NOMO-1 treated with DMSO at 0.1 percent for 48 hours (cell line): Measurements from ENCODE around the gene SPATA9.
"Not testable (repeated sequence)": the region's sequence is repeated elsewhere in the genome, so short reads cannot be mapped to it uniquely, and the experiment has no call there.

ENCODE experiments used
- DNase-seq: peaks from one replicate; lab custom pipeline; 2025; ENCODE audit not compliant: unreplicated experiment; lab: John Stamatoyannopoulos, UW

SPATA9 gene

DNA sequence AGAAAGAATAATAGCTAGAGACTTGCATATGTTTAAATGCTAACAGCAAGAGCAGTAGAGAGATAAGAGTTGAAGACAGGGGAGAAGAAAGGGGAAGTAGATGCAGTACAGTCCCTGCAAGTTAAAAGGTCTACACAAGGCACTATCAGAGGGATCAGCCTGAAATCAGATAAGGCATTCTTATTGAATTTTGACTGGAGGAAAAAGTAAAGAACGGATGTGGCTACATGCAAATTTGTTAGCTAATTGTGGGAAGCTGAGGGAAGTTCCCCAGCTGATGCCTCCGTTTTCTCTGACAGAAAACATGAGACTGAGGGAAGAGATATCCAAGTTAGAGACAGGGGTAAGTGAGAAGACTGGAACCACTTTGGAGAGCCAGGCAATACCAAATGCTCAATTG lies 35.4 kb upstream of the SPATA9 start:
- peak; percentile 85 for DNase-seq

DNA sequence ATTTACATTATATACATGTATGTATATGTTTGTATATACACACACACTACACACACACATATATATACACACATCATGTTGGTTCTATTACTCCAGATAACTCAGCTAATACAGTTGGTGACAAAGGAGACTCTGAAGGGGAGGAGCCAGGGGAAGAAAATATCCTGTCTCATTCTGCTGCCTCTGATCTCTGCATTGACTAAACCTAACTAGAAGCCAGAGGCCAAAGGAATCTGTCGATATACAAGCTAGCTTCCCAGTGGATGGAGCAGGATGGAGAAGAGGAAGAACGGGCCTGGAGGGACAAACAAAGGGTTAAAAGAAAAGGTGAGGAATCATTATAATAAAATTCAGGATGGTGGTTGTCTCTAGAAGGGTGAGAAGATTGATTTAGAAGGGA lies 34.6 kb upstream of the SPATA9 start:
- DNase-seq, result no peak

- no peak for DNase-seq
These were observed 33.1 kb upstream of the SPATA9 start for GRCh38 chr5:95715799-95716461.

- DNase-seq, result peak; percentile 44
These were observed 31.3 kb upstream of the SPATA9 start for GRCh38 chr5:95713960-95714710.

DNA sequence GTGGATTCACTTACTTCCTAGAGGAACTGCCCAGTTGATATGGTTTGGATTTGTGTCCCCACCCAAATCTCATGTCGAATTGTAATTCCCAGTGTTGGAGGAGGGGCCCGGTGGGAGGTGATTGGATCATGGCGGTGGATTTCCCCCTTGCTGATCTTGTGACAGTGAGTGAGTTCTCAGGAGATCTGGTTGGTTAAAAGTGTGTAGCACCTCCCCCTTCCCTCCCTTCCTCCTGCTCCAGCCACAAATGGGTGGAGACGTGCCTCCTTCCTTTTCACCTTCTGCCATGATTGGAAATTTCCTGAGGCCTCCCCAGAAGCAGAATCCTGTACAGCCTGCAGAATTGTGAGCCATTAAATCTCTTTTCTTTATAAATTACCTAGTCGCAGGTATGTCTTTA lies 30.5 kb upstream of the SPATA9 start:
- DNase-seq, result not testable (repeated sequence)

GRCh38 chr5:95712347-95712958 lies 29.7 kb upstream of the SPATA9 start:
- DNase-seq, result no peak

DNA sequence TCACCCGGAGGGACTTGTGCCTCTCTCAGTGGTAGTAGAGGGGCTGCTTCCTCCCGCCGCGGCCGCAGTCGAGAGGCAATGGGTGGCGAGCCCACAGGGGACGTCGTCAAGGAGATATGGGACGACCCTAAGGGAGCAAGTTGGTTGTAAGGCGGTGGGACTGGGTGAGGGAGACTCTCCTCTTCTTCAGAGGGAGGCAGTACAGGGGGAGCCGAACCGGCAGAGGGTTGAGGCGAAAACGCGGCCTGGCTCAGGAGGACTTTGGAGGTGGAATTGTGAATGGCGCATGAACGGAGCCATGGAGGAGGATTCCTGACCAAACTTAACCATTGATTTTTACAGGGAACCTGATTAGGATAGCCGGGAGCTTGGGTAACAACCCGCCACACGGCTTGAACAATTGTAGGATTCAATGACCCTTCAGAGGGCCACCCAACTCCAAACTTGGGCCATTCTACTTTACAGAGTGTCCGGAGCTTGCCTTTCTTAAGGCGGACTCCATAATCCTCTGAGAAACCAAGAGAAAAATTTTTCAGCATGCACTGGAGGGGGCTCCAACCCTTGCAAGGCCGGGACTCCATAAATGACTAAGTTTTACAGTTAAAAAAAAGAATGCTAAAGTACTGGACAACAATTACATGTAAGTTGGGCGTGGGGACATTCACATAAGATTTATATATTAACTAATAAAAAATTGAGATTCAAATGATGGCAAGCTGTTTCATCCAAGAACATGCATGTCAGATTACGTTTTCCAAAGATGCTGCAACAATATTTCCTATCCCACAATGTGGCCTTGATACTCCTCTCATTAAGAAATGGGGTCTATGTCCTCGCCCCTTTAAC lies 28.9 kb upstream of the SPATA9 start:
- no peak for DNase-seq

- DNase-seq, result not testable (repeated sequence)
These were observed 28.1 kb upstream of the SPATA9 start for GRCh38 chr5:95710651-95711500.

DNA sequence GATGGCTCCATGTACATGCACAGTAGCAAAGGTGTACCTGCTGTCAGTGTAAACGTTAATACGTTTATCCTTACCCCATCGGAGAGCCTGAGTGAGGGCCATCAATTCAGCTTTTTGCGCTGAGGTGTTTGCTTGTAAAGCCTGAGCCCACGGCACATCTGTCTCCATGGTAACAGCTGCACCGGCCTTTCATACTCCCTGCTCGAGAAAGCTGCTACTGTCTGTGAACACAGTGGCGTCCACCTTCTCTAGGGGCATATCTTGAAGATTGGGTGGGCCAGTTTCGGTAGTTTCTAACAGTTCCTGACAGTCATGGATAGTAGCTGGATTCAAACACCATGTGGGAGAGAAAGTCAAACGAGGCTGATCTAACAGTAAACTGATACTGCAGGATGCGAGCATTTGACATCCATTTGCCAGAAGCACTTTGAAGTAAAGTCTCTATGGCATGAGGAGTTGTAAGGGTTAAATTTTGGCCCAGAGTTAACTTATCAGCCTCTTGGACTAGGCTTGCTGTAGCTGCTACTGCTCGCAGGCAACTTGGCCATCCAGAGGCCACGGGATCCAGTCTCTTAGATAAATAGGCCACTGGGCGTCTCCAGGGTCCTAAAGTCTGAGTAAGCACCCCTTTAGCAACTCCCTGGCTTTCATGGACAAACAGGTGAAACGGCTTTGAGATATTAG lies 27.3 kb upstream of the SPATA9 start:
- DNase-seq, result no peak

DNA sequence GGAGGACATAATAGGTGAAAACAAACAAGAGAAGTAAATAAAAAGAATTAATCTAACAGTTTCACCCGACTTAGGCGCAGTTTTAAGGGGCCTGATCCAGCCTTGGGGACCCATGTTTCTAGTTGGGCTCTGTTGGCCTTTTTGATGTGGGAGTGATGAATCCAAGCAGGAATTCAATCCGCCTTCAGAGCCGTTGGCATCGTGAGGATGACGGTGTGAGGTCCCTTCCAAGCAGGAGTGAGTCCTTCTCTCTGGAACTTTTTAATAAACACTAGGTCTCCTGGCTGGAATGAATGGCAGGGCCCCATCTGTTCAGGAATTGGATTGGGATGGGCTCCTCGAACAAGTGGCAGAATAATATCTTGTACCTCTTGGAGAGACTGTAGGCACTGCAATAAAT lies 26.1 kb upstream of the SPATA9 start:
- no peak for DNase-seq

DNA sequence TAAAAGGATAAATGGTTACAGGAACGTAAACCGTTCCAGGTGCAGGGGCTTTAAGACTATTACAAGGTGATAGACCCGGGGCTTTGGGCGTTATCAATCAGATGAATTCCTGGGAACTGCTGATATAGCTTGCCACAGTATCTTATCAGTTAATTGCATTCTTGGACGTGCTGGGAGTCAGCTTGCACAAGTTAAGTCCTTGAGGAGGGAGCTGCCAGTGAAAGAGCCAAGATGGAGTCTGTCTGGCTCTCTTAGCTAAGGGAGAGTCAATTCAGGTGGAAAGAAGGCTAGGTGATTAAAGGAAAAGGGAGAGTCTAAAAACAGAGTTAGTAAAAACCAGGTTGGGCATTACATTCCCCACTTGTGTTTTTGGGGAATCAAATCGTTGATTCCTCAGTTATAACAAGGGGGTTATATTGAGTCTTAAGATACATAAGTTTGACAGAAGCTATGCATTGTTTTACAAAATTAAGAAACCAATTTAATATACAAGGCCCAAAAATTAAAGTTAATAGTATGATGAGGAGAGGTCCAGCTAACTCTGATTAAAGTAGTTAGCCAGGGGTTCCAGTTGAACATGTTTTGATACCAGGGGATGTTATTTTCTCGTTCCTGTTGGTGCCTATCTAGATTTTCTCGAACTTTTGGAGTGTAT lies 24.9 kb upstream of the SPATA9 start:
- DNase-seq, result not testable (repeated sequence)

DNA sequence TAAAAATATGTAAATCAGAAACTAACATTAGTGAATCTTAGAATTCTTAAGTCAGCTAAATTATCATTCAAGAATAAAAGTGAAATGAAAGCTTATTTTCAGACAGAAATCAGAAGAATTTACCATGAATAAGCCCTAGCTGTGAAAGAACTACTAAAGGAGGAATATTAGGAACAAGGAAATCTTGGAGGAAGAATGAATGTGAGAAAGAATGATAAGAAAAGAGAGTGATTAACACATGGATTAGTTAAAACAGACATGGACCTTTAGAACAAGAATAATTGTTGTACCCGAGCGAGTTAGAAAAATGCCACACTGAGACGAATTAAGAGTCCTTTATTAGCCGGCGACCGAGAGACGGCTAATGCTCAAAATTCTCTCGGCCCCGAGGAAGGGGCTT lies 24.3 kb upstream of the SPATA9 start:
- DNase-seq, result no peak

GRCh38 chr5:95706196-95706595 lies 23.4 kb upstream of the SPATA9 start:
- DNase-seq, result not testable (repeated sequence)

GRCh38 chr5:95704150-95704549 lies 21.4 kb upstream of the SPATA9 start:
- DNase-seq, result no peak

GRCh38 chr5:95701074-95701473 lies 18.3 kb upstream of the SPATA9 start:
- DNase-seq, result no peak

DNA sequence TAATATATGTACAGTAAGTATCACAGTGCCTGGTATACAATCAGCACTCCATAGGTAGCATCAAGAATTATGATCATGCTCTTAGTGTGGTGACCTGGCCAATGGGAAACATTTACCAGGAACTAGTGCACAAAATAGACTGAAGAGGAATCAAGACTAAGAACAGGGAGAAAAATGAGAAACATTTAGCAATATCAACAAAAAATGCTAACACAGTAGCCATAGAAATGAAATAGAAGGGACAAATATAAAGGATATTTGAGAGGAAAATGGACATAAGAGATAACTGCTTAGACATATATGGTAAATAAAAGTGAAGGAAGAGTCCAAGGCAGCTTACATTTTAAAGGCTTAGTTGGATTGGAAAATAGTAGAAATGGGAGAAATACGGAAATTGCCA lies 16.5 kb upstream of the SPATA9 start:
- DNase-seq, result no peak

DNA sequence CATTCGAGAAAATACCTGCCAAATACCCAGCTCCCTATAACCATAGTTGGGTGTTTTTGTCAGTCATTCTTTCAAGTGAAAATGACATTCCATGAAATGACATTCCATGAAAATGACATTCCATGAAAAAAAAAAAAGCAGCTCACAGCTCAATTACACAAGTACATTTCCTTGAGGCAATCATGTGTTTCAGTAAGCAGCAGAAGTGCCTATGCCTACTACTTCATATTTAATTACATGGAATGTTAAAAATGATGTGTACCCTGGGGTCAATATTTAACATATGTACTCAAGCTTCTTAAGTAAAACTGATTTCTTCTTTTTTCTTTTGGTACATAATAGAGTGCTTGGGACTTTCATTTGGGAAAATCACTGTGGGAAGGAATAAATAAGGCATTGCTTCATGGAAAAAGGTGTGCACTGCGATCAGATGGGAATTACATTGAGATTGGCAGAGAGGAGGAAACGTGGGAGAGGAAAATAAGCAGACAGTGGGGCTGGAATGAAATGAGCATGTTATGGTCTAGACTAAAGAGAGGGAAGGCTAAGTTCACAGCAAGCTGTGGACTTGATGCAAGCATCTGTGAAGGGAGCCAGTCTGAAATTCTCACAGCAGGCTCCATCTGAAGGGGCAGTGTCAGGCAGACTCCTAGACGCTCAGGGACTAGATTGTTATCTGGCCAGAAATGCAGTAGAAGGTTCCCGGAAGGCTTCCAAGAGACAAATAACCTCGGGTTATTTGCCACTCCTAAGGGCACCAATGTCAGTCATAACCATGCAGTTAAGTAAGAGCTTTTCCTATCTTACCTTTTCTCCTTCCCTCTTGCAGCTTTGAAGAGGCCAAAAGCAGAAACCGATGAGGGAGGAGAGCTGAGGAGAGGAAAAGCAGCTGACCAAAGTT lies 15.2 kb upstream of the SPATA9 start:
- DNase-seq, result no peak

- no peak for DNase-seq
These were observed 7.5 kb upstream of the SPATA9 start for GRCh38 chr5:95690333-95690732.
